ENCODE measurements around the gene GADL1. TPM values are rescaled to one million over a fixed set of nuclear protein-coding genes. Genes with fewer than 3 reads are reported as not detected.

Gene GADL1
- total RNA-seq, 1 donor from 2014 or later, result not detected

DNA sequence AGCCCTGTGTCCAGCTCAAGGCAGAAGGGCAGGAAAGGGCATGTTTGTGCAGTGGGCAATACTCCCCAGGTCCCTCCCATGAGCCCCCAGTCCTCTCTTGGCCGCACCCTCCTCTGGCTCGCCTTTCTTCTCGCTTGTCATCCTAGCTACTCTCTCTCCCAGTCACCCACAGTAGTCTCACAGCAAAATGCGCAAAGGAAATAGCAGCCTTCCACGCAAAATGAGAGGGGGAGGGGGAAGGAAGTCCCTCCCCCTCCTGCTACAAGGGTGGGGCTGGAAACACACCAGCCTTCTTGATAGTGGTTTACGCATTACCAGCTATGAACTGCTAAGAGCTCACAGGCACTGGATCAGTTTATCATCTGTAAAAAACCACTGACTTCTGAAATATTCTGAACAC lies 83.8 kb downstream of the GADL1 start:
- no peaks in the 10 kb centered on the region for H3K36me3 ChIP-seq
- intact Hi-C loops (cut with DNase I), result loop anchor here (2.0 kb wide), 1 partner anchor 16 kb away; no protein-coding TSS in a partner anchor

GRCh38 chr3:30805695-30806094 lies 88.8 kb downstream of the GADL1 start:
- Histone ChIP-seq H3K4me3 (no peak overlapping the region), H3K9me3 (no peaks in the 10 kb centered on the region), H3K27ac (no peak overlapping the region), H3K27me3 (no peaks in the 10 kb centered on the region), H3K36me3 (no peaks in the 10 kb centered on the region), H3K4me1 (peaks cover under 1 to 3% of the 10 kb centered on the region in 2 donors)
- TF ChIP-seq, protein P1, sequence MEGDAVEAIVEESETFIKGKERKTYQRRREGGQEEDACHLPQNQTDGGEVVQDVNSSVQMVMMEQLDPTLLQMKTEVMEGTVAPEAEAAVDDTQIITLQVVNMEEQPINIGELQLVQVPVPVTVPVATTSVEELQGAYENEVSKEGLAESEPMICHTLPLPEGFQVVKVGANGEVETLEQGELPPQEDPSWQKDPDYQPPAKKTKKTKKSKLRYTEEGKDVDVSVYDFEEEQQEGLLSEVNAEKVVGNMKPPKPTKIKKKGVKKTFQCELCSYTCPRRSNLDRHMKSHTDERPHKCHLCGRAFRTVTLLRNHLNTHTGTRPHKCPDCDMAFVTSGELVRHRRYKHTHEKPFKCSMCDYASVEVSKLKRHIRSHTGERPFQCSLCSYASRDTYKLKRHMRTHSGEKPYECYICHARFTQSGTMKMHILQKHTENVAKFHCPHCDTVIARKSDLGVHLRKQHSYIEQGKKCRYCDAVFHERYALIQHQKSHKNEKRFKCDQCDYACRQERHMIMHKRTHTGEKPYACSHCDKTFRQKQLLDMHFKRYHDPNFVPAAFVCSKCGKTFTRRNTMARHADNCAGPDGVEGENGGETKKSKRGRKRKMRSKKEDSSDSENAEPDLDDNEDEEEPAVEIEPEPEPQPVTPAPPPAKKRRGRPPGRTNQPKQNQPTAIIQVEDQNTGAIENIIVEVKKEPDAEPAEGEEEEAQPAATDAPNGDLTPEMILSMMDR (IDR thresholded peaks at IDR 0.05), result no peak
- no peak for DNase-seq (ENCODE audit: low spot score in 2 of 2)
- intact Hi-C loops (cut with DNase I), result no loop called here

More for the DNA sequence above, 83.8 kb downstream of the GADL1 start:
- Histone ChIP-seq H3K27me3 (no peaks in the 10 kb centered on the region), H3K9me3 (no peaks in the 10 kb centered on the region), H3K4me1 (peaks cover 3 to 14% of the 10 kb centered on the region in 2 donors), H3K4me3 (peak overlapping the region in 1 of 2 donors; percentile 47), H3K27ac (peak overlapping the region; percentile 69 to 83)
- TF ChIP-seq, protein P1 (IDR thresholded peaks at IDR 0.05), result no peak
- peak in 1 of 2 donors; percentile 63 for DNase-seq (ENCODE audit: low spot score in 2 of 2)

DNA sequence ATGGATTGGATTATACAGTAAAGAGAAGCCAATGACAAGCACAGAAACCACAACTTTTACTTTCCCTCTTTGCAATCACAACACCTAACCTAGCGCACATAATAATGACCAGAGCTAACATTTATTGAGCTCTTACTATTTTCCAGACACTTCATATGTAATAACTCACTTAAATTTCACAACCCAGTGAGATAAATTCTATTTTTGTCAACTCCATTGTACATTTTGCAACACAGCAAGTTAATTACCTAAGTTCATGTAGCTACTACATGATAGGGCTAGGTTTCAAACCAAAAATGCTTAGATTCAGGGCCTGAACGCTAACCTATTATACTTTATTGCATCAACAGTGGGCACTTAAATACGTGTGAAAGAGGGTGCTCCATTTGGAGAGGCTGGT lies 89.5 kb downstream of the GADL1 start:
- TF ChIP-seq, protein P1 (IDR thresholded peaks at IDR 0.05), result no peak
- Histone ChIP-seq H3K36me3 (no peaks in the 10 kb centered on the region), H3K4me1 (no peaks in the 10 kb centered on the region), H3K9me3 (no peaks in the 10 kb centered on the region), H3K4me3 (no peak overlapping the region), H3K27me3 (no peaks in the 10 kb centered on the region), H3K27ac (no peak overlapping the region)
- intact Hi-C loops (cut with DNase I), result no loop called here
- no peak for DNase-seq (ENCODE audit: low spot score in 2 of 2)

DNA sequence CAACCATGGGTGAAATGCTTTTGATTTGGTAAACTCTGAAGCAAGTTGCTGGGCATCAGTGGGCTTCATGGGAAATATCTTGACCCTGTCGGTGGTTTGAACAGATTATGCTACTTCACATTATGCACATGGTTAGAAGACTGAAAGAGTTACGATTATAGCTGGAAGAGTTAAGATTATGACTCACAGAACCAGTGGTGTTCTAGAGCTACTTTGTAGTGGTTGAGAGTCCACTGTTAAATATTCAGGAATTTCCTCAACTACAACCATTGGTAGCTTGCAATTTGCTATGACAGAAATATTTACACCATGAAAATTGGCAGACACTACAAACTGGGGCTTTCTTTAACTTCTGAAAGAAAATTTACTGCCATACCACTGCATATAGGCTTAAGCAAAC lies 99.3 kb downstream of the GADL1 start:
- H3K27ac ChIP-seq, result no peak overlapping the region
- H3K4me3 ChIP-seq, result no peak overlapping the region
- H3K27me3 ChIP-seq, result no peaks in the 10 kb centered on the region
- H3K9me3 ChIP-seq, result no peaks in the 10 kb centered on the region
- DNase-seq (ENCODE audit: low spot score in 2 of 2), result no peak
- intact Hi-C loops (cut with DNase I), result no loop called here
- no peaks in the 10 kb centered on the region for H3K4me1 ChIP-seq
- H3K36me3 ChIP-seq, result no peaks in the 10 kb centered on the region
- TF ChIP-seq, protein P1 (IDR thresholded peaks at IDR 0.05), result no peak

- Histone ChIP-seq H3K4me3 (no peak overlapping the region), H3K4me1 (no peaks in the 10 kb centered on the region), H3K9me3 (no peaks in the 10 kb centered on the region), H3K27me3 (no peaks in the 10 kb centered on the region), H3K27ac (no peak overlapping the region), H3K36me3 (no peaks in the 10 kb centered on the region)
- intact Hi-C loops (cut with DNase I), result no loop called here
- DNase-seq (ENCODE audit: low spot score in 2 of 2), result no peak
- TF ChIP-seq, protein P1 (IDR thresholded peaks at IDR 0.05), result no peak
These were observed 100.7 kb downstream of the GADL1 start for GRCh38 chr3:30793740-30794139.

DNA sequence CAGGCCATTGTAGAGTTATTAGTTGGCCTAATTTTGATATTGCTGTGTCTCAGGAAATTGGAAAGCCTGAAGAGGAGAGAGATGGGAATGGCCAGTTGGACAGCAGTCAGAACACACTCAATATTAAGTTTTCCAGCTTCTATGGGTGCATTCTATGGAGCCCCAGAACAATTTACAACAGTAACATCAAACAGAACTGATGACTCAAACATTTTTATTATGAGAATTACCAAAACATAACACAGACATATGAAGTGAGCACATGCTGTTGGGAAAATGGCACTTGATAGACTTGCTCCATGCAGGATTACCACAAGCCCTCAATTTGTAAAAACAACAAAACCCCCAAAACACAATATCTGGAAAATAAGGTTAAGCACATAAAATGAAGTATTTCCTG lies 104.3 kb downstream of the GADL1 start:
- Histone ChIP-seq H3K9me3 (no peaks in the 10 kb centered on the region), H3K4me1 (no peaks in the 10 kb centered on the region), H3K4me3 (no peak overlapping the region), H3K27ac (no peak overlapping the region), H3K27me3 (no peaks in the 10 kb centered on the region), H3K36me3 (no peaks in the 10 kb centered on the region)
- intact Hi-C loops (cut with DNase I), result no loop called here
- TF ChIP-seq, protein P1 (IDR thresholded peaks at IDR 0.05), result no peak
- no peak for DNase-seq (ENCODE audit: low spot score in 2 of 2)
